Germinal center (tissue), 1 donor: ENCODE data around the gene GTF3A.

ENCODE experiments used
- DNase-seq: peaks from one replicate; pipeline ENCODE4 v3.0.0; 2012; ENCODE audit warnings: mixed read lengths, low spot score

Gene GTF3A

GRCh38 chr13:27405546-27406134 is 18.8 kb upstream of the GTF3A start:
- DNase-seq = no peak

DNA sequence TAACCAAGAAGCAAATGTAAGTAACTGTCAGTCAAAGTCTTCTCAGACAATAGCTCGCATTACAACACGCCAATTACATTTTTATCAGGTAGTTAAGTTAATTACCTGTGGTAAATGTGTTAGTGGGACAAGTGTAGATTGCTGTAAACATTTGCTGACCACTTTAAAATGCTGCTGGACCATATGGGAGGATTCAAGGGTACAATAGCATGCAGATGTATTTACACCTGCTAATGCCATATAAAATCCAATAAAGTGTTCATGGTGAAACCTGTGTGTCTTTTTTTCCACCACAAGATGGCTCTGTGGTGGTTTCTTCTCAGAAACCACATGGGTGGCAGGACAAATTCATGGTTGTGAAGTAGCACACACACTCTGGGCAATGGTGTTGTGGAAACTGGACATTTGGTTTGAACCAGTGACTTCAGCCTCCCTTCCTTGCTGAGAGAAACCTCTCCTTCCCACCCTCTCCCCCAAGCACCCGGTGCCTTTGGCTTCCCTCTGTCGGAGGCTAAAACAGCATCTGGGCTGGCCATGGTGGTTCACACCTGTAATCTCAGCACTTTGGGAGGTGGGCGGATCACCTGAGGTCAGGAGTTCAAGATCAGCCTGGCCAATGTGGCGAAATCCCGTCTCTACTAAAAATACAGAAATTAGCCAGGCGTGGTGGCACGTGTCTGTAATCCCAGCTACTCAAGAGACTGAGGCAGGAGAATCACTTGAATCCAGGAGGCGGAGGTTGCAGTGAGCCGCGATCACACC is 18.1 kb upstream of the GTF3A start:
- DNase-seq = peak; percentile 55

DNA sequence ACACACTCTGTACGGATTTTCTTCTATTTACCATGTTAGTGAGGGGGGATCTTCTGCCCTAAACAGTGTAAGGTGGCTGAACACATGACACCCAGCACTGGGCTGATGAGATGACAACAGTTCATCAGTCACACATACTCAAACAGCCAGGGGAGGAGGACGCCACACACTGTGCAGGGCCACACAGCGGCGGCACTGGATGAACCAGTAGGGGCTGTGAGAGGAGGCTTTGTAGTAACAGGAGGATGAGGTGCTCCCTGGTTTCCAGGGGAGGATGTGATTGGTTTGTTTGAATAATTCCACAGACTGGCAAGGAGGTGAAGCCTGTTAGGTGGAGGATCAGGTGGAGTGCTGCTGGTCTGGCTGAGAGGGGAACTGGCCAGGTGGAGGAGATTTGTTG is 16.3 kb upstream of the GTF3A start:
- DNase-seq = no peak

- no peak for DNase-seq
Measured at GRCh38 chr13:27409013-27409412, 15.4 kb upstream of the GTF3A start.

- no peak for DNase-seq
Measured at GRCh38 chr13:27411341-27411740, 13.1 kb upstream of the GTF3A start.

DNA sequence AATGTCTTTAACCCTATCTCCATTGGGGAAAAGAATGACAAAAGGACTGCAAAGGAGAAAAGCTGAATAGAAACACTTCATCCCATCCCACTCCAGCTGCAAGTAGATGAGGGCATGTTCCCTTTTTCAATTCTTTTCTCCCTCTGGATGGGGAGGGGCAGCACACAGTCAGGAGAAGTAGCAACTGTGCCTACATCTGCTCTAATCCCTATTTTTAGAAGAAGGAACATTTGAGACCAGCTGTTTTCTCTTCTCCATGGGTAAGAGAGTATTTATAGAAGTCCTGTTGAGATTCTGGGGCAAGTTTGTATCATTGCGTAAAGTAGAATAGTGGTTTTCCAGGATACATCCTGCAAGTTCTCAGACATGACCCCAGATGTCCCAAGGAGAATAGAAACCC is 9.3 kb upstream of the GTF3A start:
- DNase-seq = no peak

DNA sequence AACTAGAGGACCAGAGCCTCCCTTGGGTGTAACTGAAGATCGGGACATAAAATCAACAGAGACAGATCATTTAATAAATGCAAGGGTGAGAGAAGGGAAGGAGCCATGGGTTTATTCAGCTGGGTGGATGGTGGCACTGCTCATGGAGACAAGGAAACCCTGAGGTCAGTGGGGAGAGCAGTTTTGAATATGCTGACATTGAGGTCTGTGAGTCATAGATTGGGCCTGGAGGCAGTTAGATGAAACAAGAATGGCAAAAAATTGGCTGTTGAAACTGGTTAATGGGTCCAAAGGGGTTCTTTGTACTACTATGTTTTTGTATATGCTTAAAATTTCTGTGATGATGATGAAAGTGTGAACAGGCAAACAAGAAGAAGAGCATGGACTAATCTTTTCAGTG is 5.1 kb upstream of the GTF3A start:
- no peak for DNase-seq

GRCh38 chr13:27421101-27421871 is 3.1 kb upstream of the GTF3A start:
- DNase-seq = no peak

GRCh38 chr13:27423333-27423732 is 1.1 kb upstream of the GTF3A start:
- no peak for DNase-seq

DNA sequence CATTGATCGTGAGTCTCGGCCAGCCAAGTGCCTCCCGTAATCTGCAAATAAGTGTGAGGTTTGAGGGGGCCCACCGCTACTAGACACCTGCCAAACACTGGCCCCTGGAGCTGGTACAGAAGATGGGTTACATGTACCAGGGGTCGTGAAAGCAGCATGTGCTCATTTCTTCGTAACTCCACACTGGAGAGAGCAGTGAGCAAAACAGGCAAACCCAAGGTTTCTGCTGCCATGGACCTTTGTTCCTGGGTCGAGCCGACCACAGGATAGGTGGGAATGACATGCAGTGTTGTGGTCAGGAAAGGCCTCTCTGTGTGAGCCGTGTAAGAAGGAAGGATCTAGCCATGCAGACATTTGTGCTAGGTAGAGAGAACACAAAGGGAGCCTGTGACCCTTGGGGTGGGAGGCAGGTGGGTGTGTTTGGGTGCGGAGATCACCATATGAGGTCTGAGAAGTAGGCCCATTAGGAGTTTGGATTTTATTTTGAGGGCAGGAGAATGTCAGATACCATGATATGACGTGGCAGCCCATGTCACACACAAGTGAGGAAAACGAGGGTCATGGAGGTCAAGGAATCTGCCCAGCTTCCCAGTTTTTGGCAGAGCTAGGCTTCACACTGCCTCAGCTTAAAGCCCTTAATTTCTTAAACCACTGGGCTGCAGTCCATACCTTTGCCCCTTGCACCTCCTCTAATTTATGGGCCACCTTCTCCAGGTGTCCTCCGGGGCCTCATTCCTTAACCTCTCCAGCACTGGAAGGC is 919 bp downstream of the GTF3A start:
- DNase-seq = peak; percentile 15

DNA sequence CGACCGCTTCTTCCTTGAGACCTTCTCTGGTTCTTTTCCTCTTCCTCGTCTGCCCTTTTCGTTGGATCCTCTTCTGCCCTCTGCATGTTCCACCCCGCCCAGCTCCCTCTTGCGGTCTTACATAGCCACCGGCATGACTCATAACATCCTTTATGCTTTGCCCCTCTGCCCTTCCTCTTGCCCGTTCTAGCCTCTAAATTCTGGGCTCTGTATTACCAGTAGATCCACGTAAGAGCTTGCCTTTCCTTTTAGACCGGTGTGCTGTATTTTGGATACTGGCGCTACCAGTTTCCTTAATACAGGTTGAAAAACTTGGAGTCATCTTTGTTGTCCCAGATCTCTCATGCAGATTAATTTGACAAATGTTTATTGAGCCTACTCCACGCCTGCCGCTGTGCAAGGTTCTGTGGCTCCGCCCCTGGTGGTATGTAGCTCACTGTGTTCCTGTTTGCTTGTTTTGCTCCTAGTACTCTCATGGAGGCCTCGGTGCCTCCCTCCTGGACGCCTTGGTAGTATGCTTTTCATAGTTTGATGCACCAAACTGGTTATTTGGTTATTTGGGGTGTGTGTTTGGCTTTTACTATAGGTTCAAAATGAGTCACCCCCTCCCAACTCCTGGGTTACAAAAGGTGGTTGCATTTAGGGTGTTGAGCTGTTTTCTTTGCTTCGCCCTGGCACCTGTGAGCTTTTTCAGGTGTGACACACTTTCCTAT is 1.7 kb downstream of the GTF3A start:
- DNase-seq = peak; percentile 75

- DNase-seq = no peak
Measured at GRCh38 chr13:27427641-27428040, 3.2 kb downstream of the GTF3A start.

- DNase-seq = no peak
Measured at GRCh38 chr13:27428160-27428559, 3.7 kb downstream of the GTF3A start.

DNA sequence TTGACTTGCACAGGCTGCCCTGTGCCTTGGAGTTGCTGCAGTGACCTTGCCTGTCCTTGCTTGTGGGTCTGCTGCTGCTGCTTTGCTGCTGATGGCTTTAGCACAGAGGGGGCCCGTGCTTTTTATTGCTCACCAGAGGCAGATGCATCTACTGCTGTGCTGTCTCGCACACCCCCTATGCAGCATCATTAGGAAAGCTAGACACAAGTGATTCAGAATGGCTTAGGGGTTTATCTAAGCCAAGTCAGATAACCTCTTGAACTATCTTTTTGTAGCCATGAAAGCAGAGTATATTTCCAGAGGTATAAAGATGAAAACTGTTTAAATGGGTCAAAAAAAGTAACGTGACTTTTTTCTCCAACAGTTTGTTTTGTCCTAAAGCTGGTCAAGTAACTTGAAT is 7.8 kb downstream of the GTF3A start:
- DNase-seq = no peak

GRCh38 chr13:27432611-27433210 is 8.3 kb downstream of the GTF3A start:
- no peak for DNase-seq

- DNase-seq = no peak
Measured at GRCh38 chr13:27437126-27437525, 12.7 kb downstream of the GTF3A start.

- DNase-seq = no peak
Measured at GRCh38 chr13:27440408-27440807, 16.0 kb downstream of the GTF3A start.

- DNase-seq = no peak
Measured at GRCh38 chr13:27442071-27442647, 17.7 kb downstream of the GTF3A start.

DNA sequence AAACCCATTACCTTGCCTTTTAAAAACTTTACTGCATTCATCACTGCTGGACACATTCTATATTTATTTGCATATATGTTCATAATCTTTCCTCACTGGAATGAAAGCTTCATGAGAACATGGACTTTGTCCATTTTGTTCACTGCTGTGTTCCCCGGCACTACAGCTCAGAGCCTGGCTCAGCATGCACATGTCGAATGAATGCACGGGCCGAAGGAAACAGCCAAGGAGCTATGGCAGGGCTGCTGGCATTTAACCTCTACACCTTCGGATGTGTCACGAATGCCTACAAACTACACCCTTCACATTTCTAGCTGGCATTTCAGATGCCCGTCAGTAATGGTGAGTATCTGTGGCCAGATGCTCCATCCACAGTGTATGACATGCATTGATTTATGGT is 18.4 kb downstream of the GTF3A start:
- no peak for DNase-seq

GRCh38 chr13:27446986-27447583 is 22.7 kb downstream of the GTF3A start:
- peak; percentile 62 for DNase-seq

- DNase-seq = no peak
Measured at GRCh38 chr13:27448308-27448707, 23.9 kb downstream of the GTF3A start.
